ENCODE results near the gene ADRB1. TPM values are rescaled to one million over a fixed set of nuclear protein-coding genes. Genes with fewer than 3 reads are reported as not detected.

The ADRB1 gene
- total RNA-seq, 4 donors from 2014 or later: 3.1 to 8.0 (median 4.6) TPM; not detected in 1

DNA sequence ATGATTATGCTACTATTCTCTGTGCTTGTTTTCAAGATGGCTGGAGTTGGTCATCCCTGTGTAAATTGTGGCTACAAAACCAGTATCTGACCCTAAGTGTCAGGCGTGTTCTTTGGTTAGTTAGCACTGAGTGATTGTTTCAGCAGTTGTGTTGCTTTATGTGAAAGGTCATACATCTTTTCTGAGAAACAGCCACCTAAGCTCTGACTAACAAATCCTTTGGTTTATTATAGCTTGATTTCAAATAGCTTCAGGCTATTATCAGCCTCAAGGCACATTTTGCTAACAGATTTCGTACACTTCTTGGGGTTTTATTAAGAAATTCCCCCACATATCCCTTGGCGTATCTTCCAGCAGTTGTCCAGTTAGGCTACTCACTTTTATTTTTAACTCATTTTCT lies 4.8 kb upstream of the ADRB1 start:
- no peak for TF ChIP-seq POLR2A (IDR thresholded peaks at IDR 0.05)
- TF ChIP-seq, protein P1, sequence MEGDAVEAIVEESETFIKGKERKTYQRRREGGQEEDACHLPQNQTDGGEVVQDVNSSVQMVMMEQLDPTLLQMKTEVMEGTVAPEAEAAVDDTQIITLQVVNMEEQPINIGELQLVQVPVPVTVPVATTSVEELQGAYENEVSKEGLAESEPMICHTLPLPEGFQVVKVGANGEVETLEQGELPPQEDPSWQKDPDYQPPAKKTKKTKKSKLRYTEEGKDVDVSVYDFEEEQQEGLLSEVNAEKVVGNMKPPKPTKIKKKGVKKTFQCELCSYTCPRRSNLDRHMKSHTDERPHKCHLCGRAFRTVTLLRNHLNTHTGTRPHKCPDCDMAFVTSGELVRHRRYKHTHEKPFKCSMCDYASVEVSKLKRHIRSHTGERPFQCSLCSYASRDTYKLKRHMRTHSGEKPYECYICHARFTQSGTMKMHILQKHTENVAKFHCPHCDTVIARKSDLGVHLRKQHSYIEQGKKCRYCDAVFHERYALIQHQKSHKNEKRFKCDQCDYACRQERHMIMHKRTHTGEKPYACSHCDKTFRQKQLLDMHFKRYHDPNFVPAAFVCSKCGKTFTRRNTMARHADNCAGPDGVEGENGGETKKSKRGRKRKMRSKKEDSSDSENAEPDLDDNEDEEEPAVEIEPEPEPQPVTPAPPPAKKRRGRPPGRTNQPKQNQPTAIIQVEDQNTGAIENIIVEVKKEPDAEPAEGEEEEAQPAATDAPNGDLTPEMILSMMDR (IDR thresholded peaks at IDR 0.05): no peak
- Histone ChIP-seq H3K27ac (no peak overlapping the region), H3K9me3 (no peaks in the 10 kb centered on the region)

DNA sequence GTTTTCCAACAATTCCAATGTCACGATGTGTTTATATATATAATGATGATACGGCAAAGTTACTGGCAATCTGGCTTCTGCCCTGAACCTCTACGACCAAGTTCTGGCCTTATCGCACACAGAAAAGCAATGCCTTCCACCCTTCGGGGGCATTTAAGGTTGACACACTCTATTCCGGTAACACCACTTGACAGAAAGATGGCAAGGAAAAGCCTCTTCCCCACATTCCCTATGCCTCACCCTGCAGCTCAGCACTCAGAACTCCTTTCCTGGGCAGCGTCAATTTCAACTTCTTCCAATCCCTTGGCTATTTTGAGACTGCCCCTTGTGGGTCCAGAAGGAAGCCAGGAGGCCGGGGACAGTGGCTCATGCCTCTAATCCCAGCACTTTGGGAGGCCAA lies 2.5 kb upstream of the ADRB1 start:
- Histone ChIP-seq H3K4me3 (no peak overlapping the region), H3K36me3 (no peaks in the 10 kb centered on the region), H3K9me3 (no peaks in the 10 kb centered on the region), H3K27me3 (no peaks in the 10 kb centered on the region), H3K27ac (no peak overlapping the region), H3K4me1 (peaks cover 0 to 16% (median 0%) of the 10 kb centered on the region in 4 donors)
- DNase-seq: no peak
- TF ChIP-seq, protein P1 (IDR thresholded peaks at IDR 0.05): no peak

More for the DNA sequence above, 4.8 kb upstream of the ADRB1 start:
- H3K4me3 ChIP-seq: no peak overlapping the region
- DNase-seq: no peak
- H3K27me3 ChIP-seq: no peaks in the 10 kb centered on the region
- peaks cover 0 to 8% (median 0%) of the 10 kb centered on the region in 4 donors for H3K4me1 ChIP-seq
- H3K36me3 ChIP-seq: no peaks in the 10 kb centered on the region

DNA sequence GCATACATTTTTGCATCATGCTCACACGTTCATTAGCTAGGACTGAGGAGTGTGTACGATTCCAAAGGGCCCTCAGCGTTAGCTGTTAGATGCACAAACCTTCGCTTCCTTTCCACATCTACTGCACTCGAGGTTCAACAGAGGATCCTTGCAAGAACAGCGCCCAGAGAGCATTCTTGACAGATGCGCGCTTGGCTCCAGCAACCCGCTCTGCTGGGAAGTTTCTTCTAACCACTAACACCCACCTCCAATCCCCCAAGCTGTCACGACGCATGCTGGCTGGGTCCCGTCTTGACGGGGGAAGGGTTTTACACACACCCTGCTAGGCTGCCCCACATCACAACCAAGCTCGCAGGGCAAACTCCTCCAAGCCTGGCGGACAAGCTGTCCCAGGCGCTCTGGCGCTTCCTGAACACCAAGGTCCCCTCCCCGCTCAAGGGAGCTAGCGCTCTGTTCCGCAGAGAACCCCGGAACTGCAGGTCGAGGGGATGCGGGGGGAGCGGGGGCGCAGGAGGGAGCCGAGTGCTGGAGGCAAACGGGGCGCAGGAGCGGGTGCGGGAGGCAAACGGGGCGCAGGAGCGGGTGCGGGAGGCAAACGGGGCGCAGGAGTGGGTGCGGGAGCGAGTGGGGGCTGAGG lies 653 bp upstream of the ADRB1 start:
- Histone ChIP-seq H3K4me1 (peaks cover 0 to 16% (median 0%) of the 10 kb centered on the region in 4 donors), H3K9me3 (no peaks in the 10 kb centered on the region), H3K4me3 (peak overlapping the region; percentile 45 to 61 (median 51)), H3K36me3 (no peaks in the 10 kb centered on the region), H3K27me3 (no peaks in the 10 kb centered on the region), H3K27ac (peak overlapping the region; percentile 69 to 86 (median 73))
- DNase-seq: peak in 2 of 3 donors; percentile 62 to 79
- no peak for TF ChIP-seq POLR2A (IDR thresholded peaks at IDR 0.05)
- TF ChIP-seq, protein P1 (IDR thresholded peaks at IDR 0.05): no peak

DNA sequence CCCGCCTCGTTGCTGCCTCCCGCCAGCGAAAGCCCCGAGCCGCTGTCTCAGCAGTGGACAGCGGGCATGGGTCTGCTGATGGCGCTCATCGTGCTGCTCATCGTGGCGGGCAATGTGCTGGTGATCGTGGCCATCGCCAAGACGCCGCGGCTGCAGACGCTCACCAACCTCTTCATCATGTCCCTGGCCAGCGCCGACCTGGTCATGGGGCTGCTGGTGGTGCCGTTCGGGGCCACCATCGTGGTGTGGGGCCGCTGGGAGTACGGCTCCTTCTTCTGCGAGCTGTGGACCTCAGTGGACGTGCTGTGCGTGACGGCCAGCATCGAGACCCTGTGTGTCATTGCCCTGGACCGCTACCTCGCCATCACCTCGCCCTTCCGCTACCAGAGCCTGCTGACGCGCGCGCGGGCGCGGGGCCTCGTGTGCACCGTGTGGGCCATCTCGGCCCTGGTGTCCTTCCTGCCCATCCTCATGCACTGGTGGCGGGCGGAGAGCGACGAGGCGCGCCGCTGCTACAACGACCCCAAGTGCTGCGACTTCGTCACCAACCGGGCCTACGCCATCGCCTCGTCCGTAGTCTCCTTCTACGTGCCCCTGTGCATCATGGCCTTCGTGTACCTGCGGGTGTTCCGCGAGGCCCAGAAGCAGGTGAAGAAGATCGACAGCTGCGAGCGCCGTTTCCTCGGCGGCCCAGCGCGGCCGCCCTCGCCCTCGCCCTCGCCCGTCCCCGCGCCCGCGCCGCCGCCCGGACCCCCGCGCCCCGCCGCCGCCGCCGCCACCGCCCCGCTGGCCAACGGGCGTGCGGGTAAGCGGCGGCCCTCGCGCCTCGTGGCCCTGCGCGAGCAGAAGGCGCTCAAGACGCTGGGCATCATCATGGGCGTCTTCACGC lies 825 bp downstream of the ADRB1 start:
- Histone ChIP-seq H3K36me3 (no peaks in the 10 kb centered on the region), H3K4me3 (peak overlapping the region; percentile 45 to 61 (median 51)), H3K9me3 (no peaks in the 10 kb centered on the region), H3K27me3 (no peaks in the 10 kb centered on the region), H3K4me1 (peaks cover 0 to 16% (median 0%) of the 10 kb centered on the region in 4 donors), H3K27ac (peak overlapping the region; percentile 69 to 86 (median 73))
- TF ChIP-seq, protein P1 (IDR thresholded peaks at IDR 0.05): no peak
- TF ChIP-seq POLR2A (IDR thresholded peaks at IDR 0.05): no peak
- DNase-seq: peak in 2 of 3 donors; percentile 50 to 62

DNA sequence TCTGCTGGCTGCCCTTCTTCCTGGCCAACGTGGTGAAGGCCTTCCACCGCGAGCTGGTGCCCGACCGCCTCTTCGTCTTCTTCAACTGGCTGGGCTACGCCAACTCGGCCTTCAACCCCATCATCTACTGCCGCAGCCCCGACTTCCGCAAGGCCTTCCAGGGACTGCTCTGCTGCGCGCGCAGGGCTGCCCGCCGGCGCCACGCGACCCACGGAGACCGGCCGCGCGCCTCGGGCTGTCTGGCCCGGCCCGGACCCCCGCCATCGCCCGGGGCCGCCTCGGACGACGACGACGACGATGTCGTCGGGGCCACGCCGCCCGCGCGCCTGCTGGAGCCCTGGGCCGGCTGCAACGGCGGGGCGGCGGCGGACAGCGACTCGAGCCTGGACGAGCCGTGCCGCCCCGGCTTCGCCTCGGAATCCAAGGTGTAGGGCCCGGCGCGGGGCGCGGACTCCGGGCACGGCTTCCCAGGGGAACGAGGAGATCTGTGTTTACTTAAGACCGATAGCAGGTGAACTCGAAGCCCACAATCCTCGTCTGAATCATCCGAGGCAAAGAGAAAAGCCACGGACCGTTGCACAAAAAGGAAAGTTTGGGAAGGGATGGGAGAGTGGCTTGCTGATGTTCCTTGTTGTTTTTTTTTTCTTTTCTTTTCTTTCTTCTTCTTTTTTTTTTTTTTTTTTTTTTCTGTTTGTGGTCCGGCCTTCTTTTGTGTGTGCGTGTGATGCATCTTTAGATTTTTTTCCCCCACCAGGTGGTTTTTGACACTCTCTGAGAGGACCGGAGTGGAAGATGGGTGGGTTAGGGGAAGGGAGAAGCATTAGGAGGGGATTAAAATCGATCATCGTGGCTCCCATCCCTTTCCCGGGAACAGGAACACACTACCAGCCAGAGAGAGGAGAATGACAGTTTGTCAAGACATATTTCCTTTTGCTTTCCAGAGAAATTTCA lies 1.7 kb downstream of the ADRB1 start:
- DNase-seq: peak in 2 of 3 donors; percentile 67 to 77
- H3K36me3 ChIP-seq: no peaks in the 10 kb centered on the region
- peak overlapping the region; percentile 28 to 72 (median 48) for H3K27ac ChIP-seq
- H3K4me3 ChIP-seq: peak overlapping the region; percentile 18 to 61 (median 48)
- no peaks in the 10 kb centered on the region for H3K27me3 ChIP-seq
- TF ChIP-seq POLR2A (IDR thresholded peaks at IDR 0.05): no peak
- TF ChIP-seq, protein P1 (IDR thresholded peaks at IDR 0.05): peak in 2 of 6 experiments; percentile 11 to 13
- no peaks in the 10 kb centered on the region for H3K9me3 ChIP-seq
- peaks cover 0 to 16% (median 0%) of the 10 kb centered on the region in 4 donors for H3K4me1 ChIP-seq

Measured in Peyer's patch (tissue), 4 donors.